MG63 (cell line): ENCODE data around the gene SRL. TPM values are rescaled to one million over a fixed set of nuclear protein-coding genes. Genes with fewer than 3 reads are reported as not detected.

ENCODE experiments used
- DNase-seq: peaks from one replicate; pipeline ENCODE4 v3.0.0-alpha.2; 2020
- H3K27me3 ChIP-seq: fragments of 250-450 bp; sonication (Bioruptor Pico); 2 replicates; pipeline ENCODE4 v1.5.1; 2020; ENCODE audit warnings: mild to moderate bottlenecking, moderate library complexity
- H3K36me3 ChIP-seq: fragments of 250-450 bp; sonication (Bioruptor Pico); 2 replicates; pipeline ENCODE4 v1.5.1; 2020; ENCODE audit warnings: mild to moderate bottlenecking, moderate library complexity
- H3K4me3 ChIP-seq: fragments of 250-450 bp; sonication (Bioruptor Pico); 2 replicates; pipeline ENCODE4 v1.5.1; 2020; ENCODE audit warnings: mild to moderate bottlenecking, moderate library complexity
- H3K9me3 ChIP-seq: fragments of 250-450 bp; sonication (Bioruptor Pico); 2 replicates; pipeline ENCODE4 v1.5.1; 2020; ENCODE audit warnings: mild to moderate bottlenecking, moderate library complexity
- total RNA-seq: library from RNA; depleted of rRNA; stranded (reverse); fragments of >200 nt; shearing (Covaris generic); gene quantifications from 2 replicates; pipeline ENCODE4 v1.2.3, GENCODE V29; 2014; ENCODE audit warnings: low replicate concordance; rRNA removed

Gene SRL
- total RNA-seq: 0.03 TPM in 1 of 2 replicates, not detected in the other

DNA sequence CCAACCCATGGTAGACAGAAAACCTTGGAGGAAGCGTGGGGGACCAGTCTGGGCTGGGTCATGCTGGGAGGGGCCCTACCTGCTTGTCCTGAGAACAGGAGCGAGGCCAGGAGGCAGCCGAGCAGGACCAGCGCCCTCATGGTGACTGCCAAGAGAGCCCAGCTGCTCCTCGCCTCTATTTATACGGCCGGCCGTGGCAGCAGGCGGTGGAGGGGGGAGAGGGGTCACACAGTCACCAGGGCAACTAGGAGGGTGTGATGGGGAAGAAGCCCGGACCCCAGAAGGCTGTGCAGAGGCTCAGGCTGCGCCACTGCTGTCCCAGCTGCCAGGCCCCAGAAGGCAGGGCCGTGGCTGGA, at the start of gene SRL:
Gene SRL (minus strand): TSS at position 153 of the 356 bp plus-strand sequence. CDS start 13 bp downstream, at position 140.
- no peak within 1 kb of the TSS for H3K4me3 ChIP-seq
- DNase-seq: no peak
- H3K36me3 ChIP-seq: no peaks in the 10 kb centered on the region
- H3K27me3 ChIP-seq: no peaks in the 10 kb centered on the region
- H3K9me3 ChIP-seq: no peaks in the 10 kb centered on the region

GRCh38 chr16:4290236-4290830, 48.5 kb upstream of the SRL start:
- no peaks in the 10 kb centered on the region for H3K9me3 ChIP-seq
- H3K4me3 ChIP-seq: no peak overlapping the region
- H3K36me3 ChIP-seq: no peaks in the 10 kb centered on the region
- no peaks in the 10 kb centered on the region for H3K27me3 ChIP-seq
- DNase-seq: peak; percentile 79

DNA sequence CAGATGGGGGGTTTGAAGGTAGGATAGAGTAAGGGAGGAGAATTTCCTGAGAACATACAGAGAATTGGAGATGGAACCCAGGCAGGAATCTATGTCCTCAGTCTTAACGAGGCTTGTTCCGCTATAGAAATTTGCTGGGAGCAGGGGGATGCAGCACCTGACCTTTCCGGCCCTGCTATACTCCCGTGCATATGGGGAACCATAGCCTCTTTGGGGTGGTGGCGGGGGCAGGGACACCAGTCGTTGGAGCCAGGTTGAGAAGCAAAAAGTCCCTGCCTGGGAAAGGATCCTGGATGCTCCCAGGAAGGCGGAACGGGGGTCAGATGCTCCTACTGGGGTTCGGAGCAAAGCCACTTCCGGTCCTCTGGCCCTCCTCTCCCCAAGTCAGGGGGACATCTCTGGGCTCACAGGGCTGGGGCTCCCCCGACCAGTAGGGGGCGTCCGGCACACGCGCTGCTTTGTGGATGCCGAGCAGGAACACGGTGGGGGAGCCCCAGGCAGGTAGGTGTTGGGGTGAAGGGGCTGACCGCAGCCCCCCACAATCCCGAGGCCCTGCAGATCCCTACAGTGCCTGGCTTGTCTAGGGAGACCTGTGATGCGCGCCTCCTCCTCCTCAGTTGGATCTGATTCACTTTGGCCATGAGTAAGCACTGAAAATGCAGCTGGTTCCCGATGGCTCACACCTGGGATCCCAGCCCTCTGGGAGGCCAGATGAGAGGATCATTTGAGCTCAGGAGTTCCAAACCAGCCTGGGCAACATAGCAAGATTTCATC, 46.5 kb upstream of the SRL start:
- no peaks in the 10 kb centered on the region for H3K36me3 ChIP-seq
- H3K27me3 ChIP-seq: no peaks in the 10 kb centered on the region
- peak; percentile 74 for DNase-seq
- H3K9me3 ChIP-seq: no peaks in the 10 kb centered on the region
- H3K4me3 ChIP-seq: no peak overlapping the region

DNA sequence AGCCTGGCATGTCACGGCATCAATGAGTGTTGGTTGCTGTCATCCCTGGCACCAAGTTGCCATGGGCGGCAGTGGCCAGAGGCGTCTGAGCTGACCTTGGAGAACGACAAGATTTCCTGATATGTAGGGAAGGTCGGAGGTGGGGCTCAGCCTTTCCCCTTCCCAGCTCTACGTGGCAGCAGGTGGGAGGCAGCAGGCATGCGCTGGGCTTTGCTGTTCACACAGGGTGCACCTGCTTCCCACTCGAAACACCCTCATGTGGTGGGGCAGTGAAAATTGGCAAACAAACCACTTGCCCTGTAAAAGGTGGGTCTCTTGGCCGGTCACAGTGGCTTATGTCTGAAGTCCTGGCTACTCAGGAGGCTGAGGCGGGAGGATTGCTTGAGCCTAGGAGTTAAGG, 43.3 kb upstream of the SRL start:
- DNase-seq: no peak
- Histone ChIP-seq H3K9me3 (0 out of 2 replicates have a peak, but pooled peaks cover 2% of the 10 kb centered on the region), H3K36me3 (no peaks in the 10 kb centered on the region), H3K4me3 (no peak overlapping the region), H3K27me3 (no peaks in the 10 kb centered on the region)

GRCh38 chr16:4283939-4284338, 42.1 kb upstream of the SRL start:
- no peaks in the 10 kb centered on the region for H3K27me3 ChIP-seq
- 0 out of 2 replicates have a peak, but pooled peaks cover 2% of the 10 kb centered on the region for H3K9me3 ChIP-seq
- no peak overlapping the region for H3K4me3 ChIP-seq
- no peaks in the 10 kb centered on the region for H3K36me3 ChIP-seq
- DNase-seq: peak; percentile 73

- Histone ChIP-seq H3K36me3 (no peaks in the 10 kb centered on the region), H3K27me3 (no peaks in the 10 kb centered on the region), H3K4me3 (no peak overlapping the region), H3K9me3 (0 out of 2 replicates have a peak, but pooled peaks cover 2% of the 10 kb centered on the region)
- no peak for DNase-seq
These were observed 41.6 kb upstream of the SRL start for GRCh38 chr16:4283441-4283840.

GRCh38 chr16:4280625-4281024, 38.7 kb upstream of the SRL start:
- DNase-seq: no peak
- Histone ChIP-seq H3K27me3 (no peaks in the 10 kb centered on the region), H3K36me3 (no peaks in the 10 kb centered on the region), H3K4me3 (no peak overlapping the region), H3K9me3 (0 out of 2 replicates have a peak, but pooled peaks cover 2% of the 10 kb centered on the region)

DNA sequence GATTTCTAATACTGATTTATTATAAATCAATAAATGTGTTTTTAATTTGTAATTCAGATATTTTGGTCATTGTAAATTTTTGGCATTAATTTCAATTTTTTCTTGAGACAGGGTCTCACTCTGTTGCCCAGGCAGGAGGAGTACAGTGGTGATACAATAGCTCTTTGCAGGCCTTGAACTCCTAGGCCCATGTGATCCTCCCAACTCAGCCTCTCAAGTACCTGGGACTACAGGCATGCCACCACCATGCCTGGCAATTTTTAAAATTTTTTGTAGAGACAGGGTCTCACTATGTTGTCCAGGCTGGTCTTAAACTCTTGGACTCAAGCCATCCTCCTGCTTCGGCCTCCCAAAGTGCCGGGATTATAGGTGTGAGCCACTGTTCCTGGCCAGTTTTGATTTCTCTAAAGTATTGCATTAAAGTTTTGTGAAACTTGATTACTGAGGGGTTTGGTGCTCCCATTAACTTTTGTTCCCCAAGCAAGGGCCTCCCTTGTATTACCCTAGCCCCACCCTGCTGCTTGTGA, 36.2 kb upstream of the SRL start:
- DNase-seq: no peak
- Histone ChIP-seq H3K9me3 (0 out of 2 replicates have a peak, but pooled peaks cover 2% of the 10 kb centered on the region), H3K36me3 (no peaks in the 10 kb centered on the region), H3K4me3 (no peak overlapping the region), H3K27me3 (no peaks in the 10 kb centered on the region)

GRCh38 chr16:4275861-4276260, 34.0 kb upstream of the SRL start:
- H3K27me3 ChIP-seq: no peaks in the 10 kb centered on the region
- 0 out of 2 replicates have a peak, but pooled peaks cover 2% of the 10 kb centered on the region for H3K9me3 ChIP-seq
- H3K36me3 ChIP-seq: peaks cover 5% of the 10 kb centered on the region
- no peak for DNase-seq
- H3K4me3 ChIP-seq: no peak overlapping the region

DNA sequence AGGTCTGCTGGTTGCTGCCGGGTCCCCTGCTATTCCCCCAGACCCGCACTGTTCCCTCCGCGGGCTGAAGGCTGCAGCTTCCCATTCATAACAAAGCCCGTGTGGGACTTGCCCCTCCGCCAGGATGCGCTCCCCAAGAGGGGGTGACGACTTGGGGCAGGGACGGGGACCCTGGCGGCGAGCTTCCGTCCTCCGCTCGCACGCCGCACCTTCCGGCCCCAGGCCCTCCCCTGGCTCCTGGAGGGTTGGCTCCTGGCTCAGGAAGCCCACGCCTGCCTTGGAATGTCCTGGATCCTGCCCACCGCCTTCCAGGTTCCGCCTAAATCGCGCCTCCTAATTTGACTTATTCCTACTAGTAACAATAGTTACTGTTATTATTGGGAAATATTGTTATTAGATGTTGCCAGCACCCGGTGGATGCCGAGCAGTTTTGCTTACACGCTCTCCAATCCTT, 32.0 kb upstream of the SRL start:
- Histone ChIP-seq H3K9me3 (no peaks in the 10 kb centered on the region), H3K36me3 (peaks cover 15% of the 10 kb centered on the region), H3K4me3 (peak overlapping the region; percentile 86), H3K27me3 (no peaks in the 10 kb centered on the region)
- DNase-seq: peak; percentile 59

DNA sequence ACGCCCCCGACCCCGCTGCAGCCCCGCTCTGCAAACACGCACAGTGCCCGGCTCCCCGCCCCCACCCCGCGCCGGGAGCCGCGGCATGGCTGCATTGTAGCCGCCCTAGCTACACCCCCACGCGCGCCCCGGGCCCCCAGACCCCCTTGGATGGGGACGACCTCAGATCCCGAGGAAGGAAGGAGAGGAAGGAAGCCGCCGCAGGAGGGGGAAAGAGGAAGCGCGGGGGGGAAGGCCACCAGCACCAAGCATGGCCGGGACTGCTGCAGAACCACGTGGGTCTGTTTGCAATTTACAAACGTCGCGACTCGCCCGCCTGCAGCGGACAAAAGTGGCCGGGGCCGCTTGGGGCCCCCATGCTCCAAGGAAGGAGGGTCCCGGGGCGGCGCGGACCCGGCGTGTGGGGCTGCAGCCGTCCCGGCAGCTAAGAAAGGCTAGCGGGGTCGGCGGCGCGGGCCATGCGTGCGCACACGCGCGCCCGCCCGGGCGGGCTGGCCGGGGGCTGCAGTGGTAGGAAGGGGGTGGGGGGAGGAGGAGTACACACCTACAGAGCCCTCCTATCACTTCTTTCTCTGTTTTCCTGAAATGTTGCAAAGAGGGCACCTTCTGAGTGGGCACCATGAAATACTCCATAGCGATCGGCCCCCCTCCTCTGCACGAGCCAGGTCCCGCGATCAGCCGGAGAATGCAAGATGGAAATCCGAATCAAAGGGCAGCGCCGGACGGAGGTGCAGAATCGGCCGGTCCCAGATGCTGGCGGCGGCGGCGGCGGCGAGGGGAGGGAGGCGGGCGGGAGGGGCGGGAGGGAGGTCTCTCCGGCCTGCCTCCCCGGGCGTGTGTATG, 30.5 kb upstream of the SRL start:
- H3K27me3 ChIP-seq: no peaks in the 10 kb centered on the region
- H3K9me3 ChIP-seq: no peaks in the 10 kb centered on the region
- peaks cover 30% of the 10 kb centered on the region for H3K36me3 ChIP-seq
- DNase-seq: peak; percentile 57
- peak overlapping the region; percentile 86 for H3K4me3 ChIP-seq

DNA sequence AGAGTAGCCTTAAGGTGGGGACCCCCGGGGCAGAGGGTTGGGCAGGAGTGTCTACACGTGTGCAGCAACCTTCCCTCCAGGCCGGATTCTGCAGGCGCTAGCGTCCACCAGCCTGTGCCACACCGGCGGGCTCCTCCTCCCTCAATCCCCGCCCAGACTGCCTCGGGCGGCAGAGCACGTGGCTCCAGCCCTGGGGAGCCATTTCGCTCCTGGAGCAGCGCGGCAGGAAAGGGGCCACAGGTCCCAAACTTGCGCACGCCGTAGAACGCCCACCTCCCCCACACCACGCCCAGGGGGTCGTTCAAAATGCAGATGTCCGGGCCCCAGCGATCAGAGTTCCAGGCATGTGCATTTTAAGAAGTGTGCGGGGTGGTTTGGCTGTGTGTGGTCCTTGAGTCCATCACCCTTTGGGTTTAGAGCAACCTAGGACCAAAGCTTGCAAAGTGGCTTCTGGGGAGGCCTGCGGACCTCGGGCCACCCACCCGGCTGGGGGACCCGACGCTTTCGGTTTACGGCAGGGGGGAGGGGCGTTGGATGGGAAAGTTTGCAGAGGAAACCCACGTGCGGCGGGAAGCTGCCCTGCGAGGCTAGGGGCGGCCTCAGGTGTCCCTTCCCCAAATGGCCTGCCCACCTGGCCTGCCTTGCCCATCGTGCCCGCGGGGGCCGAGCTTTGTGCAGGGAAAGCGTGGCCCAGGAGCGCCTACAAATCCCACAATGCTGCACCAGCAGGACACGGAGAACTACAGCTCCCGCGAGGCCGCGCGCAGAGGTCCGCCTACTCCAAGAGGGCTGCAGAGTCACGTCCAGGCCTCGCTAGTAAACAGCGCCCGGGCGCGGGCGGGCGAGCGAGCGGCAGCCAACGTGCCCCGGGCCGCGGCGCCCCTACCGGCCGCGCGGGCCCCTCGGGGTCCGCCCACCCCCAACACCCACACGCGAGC, 29.6 kb upstream of the SRL start:
- DNase-seq: peak; percentile 99
- H3K4me3 ChIP-seq: peak overlapping the region; percentile 86
- H3K9me3 ChIP-seq: no peaks in the 10 kb centered on the region
- no peaks in the 10 kb centered on the region for H3K27me3 ChIP-seq
- peaks cover 39% of the 10 kb centered on the region for H3K36me3 ChIP-seq

DNA sequence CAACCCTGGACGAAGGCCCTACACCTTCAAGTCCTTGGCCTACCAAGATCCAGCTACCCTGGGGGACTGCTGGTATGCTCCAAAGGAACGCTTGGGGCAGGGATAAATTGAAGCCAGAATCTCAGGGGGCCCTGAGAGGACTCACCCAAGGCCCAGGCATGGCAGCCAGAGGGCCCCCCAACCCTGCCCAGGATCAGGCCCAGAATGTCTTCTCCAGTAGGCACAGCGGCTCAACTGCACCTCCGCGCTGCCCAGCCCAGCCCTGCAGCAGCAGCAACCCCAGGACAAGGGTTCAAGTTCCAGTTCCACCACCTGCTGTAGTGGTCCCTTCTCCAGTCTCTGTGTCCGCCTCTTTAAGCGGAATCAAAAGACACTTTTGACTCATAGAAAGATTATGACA, 28.7 kb upstream of the SRL start:
- peak overlapping the region; percentile 86 for H3K4me3 ChIP-seq
- DNase-seq: no peak
- H3K27me3 ChIP-seq: no peaks in the 10 kb centered on the region
- peaks cover 43% of the 10 kb centered on the region for H3K36me3 ChIP-seq
- no peaks in the 10 kb centered on the region for H3K9me3 ChIP-seq

DNA sequence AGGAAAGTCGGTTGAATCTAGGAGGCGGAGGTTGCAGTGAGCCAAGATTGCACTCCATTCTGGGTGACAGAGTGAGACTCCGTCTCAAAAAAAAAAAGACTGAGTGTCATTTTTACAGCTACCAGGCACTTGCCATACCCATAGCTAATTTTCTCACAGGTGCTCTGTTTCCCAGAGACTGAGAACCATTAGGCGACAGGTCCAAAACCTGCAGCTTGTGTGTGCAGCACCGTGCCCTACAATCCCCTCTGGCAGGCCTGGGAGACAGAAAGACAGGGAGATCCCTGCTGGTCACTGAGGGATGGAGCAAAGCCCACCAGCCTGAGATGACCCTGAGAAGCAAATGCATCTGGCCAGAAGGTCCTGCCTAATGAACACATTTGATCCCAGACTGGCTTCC, 28.2 kb upstream of the SRL start:
- Histone ChIP-seq H3K36me3 (peaks cover 43% of the 10 kb centered on the region), H3K4me3 (no peak overlapping the region), H3K27me3 (no peaks in the 10 kb centered on the region), H3K9me3 (no peaks in the 10 kb centered on the region)
- DNase-seq: no peak

GRCh38 chr16:4266372-4266771, 24.5 kb upstream of the SRL start:
- Histone ChIP-seq H3K36me3 (peaks cover 68% of the 10 kb centered on the region), H3K4me3 (no peak overlapping the region), H3K27me3 (no peaks in the 10 kb centered on the region), H3K9me3 (no peaks in the 10 kb centered on the region)
- DNase-seq: peak; percentile 32

GRCh38 chr16:4265676-4266075, 23.8 kb upstream of the SRL start:
- no peaks in the 10 kb centered on the region for H3K9me3 ChIP-seq
- H3K4me3 ChIP-seq: no peak overlapping the region
- H3K27me3 ChIP-seq: no peaks in the 10 kb centered on the region
- peaks cover 72% of the 10 kb centered on the region for H3K36me3 ChIP-seq
- peak; percentile 10 for DNase-seq
